Right atrium auricular region (tissue), 2 donors: ENCODE data around the gene ZNF600. TPM values are rescaled to one million over a fixed set of nuclear protein-coding genes. Genes with fewer than 3 reads are reported as not detected.
"Not testable (repeated sequence)": the region's sequence is repeated elsewhere in the genome, so short reads cannot be mapped to it uniquely, and the experiment has no call there.

Experiments used
- DNase-seq: peaks from one replicate; pipeline ENCODE4 v3.0.0-alpha.2; 2019; ENCODE audit warnings: low spot score
- H3K27ac ChIP-seq, 2 donors: fragments of 200-600 bp; sonication (generic); 1 replicate in 1 of 2; 2 replicates in 1 of 2; pipeline ENCODE4 v1.5.1; 2016 to 2019
- H3K27me3 ChIP-seq, 2 donors: fragments of 200-600 bp; sonication (generic); one replicate each; pipeline versions ENCODE4 v1.5.1 to v1.6.0; 2017 to 2019
- H3K36me3 ChIP-seq: fragments of 200-600 bp; sonication (generic); one replicate; pipeline ENCODE4 v1.5.1; 2016
- H3K4me1 ChIP-seq, 2 donors: fragments of 200-600 bp; sonication (generic); one replicate each; pipeline versions ENCODE4 v1.5.1 to v1.6.0; 2017 to 2019
- H3K4me3 ChIP-seq, 2 donors: fragments of 200-600 bp; sonication (generic); 1 replicate in 1 of 2; 2 replicates in 1 of 2; pipeline ENCODE4 v1.5.1; 2017 to 2019; ENCODE audit warnings: mild to moderate bottlenecking in 1 of 2, moderate library complexity in 1 of 2
- H3K9me3 ChIP-seq, 2 donors: fragments of 200-600 bp; sonication (generic); one replicate each; pipeline ENCODE4 v1.5.1; 2019
- total RNA-seq, 2 donors: library from RNA; depleted of rRNA; stranded (reverse); fragments of >200 nt; gene quantifications; one replicate each; pipeline ENCODE4 v1.1.0, GENCODE V29; 2016
- TF ChIP-seq, protein P1 (sequence below), 2 donors: fragments of 200-600 bp; sonication (generic); IDR thresholded peaks; one replicate each; pipeline ENCODE4 v1.5.1; 2019; ENCODE audit warnings: antibody characterized with exemption in 2 of 2

The ZNF600 gene
- total RNA-seq, 2 donors from 2014 or later, result 1.3 to 2.4 TPM

DNA sequence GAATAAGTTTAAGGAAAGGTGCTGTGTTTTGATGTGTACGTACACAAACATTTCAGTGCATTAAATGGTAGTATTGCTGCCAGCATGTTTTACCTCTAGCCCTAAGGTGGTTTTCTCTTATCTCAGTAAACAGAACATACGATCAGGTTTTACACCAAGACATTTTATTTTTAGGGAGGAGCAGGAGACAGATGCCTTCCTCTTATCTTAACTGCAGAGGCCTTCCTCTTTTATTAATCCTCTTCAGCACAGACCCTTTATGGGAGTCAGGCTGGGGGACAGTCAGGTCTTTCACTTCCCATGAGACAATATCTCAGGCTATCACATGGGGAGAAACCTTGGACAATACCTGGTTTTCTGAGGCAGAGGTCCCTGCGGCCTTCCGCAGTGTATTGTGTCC lies 36.8 kb downstream of the ZNF600 start:
- H3K27me3 ChIP-seq, result no peaks in the 10 kb centered on the region
- H3K4me3 ChIP-seq, result no peak overlapping the region
- H3K4me1 ChIP-seq, result no peaks in the 10 kb centered on the region
- TF ChIP-seq, protein P1, sequence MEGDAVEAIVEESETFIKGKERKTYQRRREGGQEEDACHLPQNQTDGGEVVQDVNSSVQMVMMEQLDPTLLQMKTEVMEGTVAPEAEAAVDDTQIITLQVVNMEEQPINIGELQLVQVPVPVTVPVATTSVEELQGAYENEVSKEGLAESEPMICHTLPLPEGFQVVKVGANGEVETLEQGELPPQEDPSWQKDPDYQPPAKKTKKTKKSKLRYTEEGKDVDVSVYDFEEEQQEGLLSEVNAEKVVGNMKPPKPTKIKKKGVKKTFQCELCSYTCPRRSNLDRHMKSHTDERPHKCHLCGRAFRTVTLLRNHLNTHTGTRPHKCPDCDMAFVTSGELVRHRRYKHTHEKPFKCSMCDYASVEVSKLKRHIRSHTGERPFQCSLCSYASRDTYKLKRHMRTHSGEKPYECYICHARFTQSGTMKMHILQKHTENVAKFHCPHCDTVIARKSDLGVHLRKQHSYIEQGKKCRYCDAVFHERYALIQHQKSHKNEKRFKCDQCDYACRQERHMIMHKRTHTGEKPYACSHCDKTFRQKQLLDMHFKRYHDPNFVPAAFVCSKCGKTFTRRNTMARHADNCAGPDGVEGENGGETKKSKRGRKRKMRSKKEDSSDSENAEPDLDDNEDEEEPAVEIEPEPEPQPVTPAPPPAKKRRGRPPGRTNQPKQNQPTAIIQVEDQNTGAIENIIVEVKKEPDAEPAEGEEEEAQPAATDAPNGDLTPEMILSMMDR (IDR thresholded peaks at IDR 0.05), result no peak
- no peak overlapping the region for H3K27ac ChIP-seq
- DNase-seq, result no peak
- no peaks in the 10 kb centered on the region for H3K9me3 ChIP-seq
- H3K36me3 ChIP-seq, result no peaks in the 10 kb centered on the region

DNA sequence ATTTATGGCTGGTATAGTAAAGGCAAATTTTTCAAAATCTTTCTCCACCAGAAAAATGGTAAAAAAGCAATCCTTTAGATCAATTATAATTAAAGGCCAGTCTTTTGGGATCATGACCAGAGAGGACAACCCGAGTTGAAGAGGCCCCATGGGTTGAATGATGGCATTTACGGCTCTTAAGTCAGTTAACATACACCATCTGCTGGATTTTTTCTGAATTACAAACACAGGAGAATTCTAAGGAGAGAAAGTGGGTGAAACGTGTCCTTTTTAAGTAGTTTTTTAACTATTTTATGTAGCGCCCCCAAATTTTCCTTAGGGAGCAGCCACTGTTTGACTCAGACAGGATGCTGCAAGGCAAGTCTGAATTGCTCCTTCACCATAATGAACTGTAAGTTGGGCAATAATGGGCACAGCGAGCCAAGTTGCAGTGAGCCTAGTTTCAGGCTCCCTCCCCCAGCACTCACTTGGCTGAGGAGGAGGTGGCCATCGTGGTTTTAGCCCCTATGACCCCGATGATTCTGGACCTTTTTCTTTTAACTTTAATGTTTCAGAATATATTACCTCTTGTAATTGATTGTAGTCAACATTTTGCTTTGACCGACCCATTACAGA lies 38.1 kb downstream of the ZNF600 start:
- DNase-seq, result peak; percentile 68
- no peaks in the 10 kb centered on the region for H3K9me3 ChIP-seq
- H3K27me3 ChIP-seq, result no peaks in the 10 kb centered on the region
- H3K36me3 ChIP-seq, result no peaks in the 10 kb centered on the region
- H3K4me3 ChIP-seq, result no peak overlapping the region
- TF ChIP-seq, protein P1 (IDR thresholded peaks at IDR 0.05), result peak; percentile 33 to 64
- H3K4me1 ChIP-seq, result no peaks in the 10 kb centered on the region
- no peak overlapping the region for H3K27ac ChIP-seq

DNA sequence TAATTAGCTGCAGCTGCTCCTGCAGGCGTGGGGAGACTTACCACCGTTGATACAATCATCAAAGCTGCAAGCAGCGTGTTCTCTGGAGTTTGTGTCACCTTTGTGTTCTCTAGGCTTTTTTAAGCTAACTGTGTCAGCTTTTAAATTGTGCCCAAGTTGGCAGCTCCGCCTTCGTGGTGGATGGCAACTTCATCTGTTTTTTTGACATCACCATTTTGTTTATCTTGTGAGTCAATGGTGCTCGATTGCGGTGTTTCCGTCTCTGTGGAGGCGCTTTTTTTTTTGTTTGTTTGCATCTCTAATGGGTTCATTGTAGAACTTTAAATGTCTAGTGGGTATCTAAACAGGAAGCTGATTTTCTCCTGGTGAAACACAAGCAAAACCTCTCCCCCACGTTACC lies 40.7 kb downstream of the ZNF600 start:
- H3K4me1 ChIP-seq, H3K4me3 ChIP-seq, H3K36me3 ChIP-seq, DNase-seq, H3K9me3 ChIP-seq, H3K27ac ChIP-seq, H3K27me3 ChIP-seq: not testable (repeated sequence)

DNA sequence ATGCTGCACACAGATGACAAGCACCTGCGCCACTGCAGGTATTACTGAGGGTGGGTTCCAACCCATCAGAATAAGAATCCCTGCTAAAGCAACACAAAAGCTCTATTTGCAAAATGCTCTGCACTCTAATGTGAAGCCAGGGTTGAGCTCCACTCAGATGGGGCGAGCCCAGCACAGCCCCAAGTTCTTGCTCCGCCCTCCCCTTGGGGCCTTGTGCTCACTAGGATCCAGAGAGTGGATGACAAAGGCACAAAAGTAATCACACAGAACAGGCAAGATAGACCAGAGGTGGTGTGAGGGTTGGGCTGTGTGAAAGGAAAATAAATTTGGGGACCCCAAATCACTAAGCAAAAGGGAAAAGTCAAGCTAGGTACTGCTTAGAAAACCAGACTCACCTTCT lies 43.5 kb downstream of the ZNF600 start:
- H3K9me3 ChIP-seq, result no peaks in the 10 kb centered on the region
- DNase-seq, result no peak
- H3K36me3 ChIP-seq, result no peaks in the 10 kb centered on the region
- H3K27me3 ChIP-seq, result no peaks in the 10 kb centered on the region
- no peak overlapping the region for H3K4me3 ChIP-seq
- no peaks in the 10 kb centered on the region for H3K4me1 ChIP-seq
- TF ChIP-seq, protein P1 (IDR thresholded peaks at IDR 0.05), result no peak
- no peak overlapping the region for H3K27ac ChIP-seq

DNA sequence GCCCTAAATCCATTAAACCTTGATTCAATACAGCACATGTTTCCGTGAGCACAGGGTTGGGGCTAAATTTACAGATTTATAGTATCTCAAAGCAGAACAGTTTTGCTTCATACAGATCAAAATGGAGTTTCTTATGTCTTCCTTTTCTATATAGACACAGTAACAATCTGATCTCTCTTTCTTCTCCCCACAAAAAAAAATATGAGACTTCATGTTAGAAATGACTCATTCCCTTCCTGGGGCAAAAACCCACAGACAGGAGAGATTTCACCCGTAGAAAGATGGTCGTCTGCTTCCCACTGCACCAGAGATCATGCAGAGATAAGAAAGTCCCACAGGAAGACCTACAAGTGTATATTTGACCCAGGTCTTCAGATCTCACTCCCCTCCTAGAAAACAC lies 44.1 kb downstream of the ZNF600 start:
- DNase-seq, result no peak
- Histone ChIP-seq H3K27ac (no peak overlapping the region), H3K4me1 (no peaks in the 10 kb centered on the region), H3K27me3 (no peaks in the 10 kb centered on the region), H3K4me3 (no peak overlapping the region), H3K9me3 (no peaks in the 10 kb centered on the region), H3K36me3 (no peaks in the 10 kb centered on the region)
- TF ChIP-seq, protein P1 (IDR thresholded peaks at IDR 0.05), result no peak

DNA sequence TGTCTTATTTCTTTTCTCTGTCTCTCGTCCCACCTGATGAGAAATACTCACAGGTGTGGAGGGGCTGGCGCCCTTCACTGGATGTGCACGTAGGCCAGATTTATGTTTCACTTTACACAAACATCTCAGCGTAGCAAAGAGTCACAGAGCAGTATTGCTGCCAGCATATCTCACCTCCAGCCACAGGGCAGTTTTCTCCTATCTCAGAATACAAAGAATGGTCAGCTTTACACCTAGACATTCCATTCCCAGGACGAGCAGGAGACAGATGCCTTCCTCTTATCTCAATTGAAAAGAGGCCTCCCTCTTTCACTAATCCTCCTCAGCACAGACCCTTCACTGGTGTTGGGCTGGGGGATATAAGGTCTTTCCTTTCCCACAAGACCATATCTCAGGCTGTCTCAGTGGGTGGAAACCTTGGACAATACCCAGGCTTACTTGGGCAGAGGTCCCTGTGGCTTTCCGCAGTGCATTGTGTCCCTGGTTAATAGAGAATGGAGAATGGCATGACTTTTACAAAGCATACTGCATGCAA lies 44.6 kb downstream of the ZNF600 start:
- no peaks in the 10 kb centered on the region for H3K9me3 ChIP-seq
- H3K36me3 ChIP-seq, result no peaks in the 10 kb centered on the region
- H3K27ac ChIP-seq, result no peak overlapping the region
- TF ChIP-seq, protein P1 (IDR thresholded peaks at IDR 0.05), result no peak
- H3K27me3 ChIP-seq, result no peaks in the 10 kb centered on the region
- no peak for DNase-seq
- H3K4me3 ChIP-seq, result no peak overlapping the region
- H3K4me1 ChIP-seq, result no peaks in the 10 kb centered on the region

DNA sequence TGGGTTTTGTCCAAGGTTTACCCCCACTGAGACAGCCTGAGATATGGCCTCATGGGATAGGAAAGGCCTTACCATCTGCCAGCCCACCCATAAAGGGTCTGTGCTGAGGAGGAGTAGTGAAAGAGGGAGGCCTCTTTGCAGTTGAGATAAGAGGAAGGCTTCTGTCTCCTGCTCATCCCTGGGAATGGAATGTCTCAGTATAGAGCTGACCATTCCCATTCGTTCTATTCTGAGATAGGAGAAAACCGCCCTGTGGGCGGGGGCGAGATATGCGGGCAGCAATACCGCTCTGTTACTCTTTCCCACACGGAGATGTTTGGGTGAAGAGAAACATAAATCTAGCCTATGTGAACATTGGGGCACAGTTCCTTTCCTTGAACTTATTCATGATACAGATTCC lies 45.2 kb downstream of the ZNF600 start:
- not testable (repeated sequence) for H3K9me3 ChIP-seq, H3K27me3 ChIP-seq, H3K27ac ChIP-seq, DNase-seq, H3K36me3 ChIP-seq, H3K4me1 ChIP-seq, H3K4me3 ChIP-seq
